ENCODE results near the gene UMAD1. TPM values are rescaled to one million over a fixed set of nuclear protein-coding genes. Genes with fewer than 3 reads are reported as not detected.

The UMAD1 gene
- total RNA-seq, 1 donor from 2014 or later: 10.0 TPM

DNA sequence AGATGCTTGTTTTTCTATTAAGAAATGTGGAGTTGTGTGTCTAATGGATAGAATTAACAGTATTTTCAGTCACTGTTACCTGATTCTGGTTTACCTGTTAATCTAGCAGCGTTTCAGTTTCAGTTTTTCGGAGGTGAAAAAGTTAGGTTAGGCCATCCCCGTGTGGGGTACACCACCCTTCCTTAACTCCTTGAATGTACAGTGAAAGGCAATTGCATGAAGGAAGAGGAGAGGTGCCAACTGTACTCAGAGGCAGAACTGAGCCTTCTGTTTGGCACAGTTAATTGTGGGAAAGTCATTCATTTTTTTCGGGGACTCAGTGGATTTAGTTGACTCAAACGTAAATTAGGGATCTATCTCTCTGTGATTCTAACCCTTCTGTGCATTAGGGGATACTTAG is 42.3 kb downstream of the UMAD1 start:
- Mint-ChIP-seq H3K36me3 (peaks cover 3% of the 10 kb centered on the region), H3K4me1 (peaks cover 34% of the 10 kb centered on the region), H3K27me3 (ENCODE audit: low read depth) (no peaks in the 10 kb centered on the region), H3K27ac (peak overlapping the region; percentile 53), H3K4me3 (no peak overlapping the region), H3K9me3 (peaks cover 9% of the 10 kb centered on the region)
- DNase-seq (ENCODE audit: low spot score in 2 of 2, unreplicated experiment in 2 of 2): no peak
- TF ChIP-seq, protein P1, sequence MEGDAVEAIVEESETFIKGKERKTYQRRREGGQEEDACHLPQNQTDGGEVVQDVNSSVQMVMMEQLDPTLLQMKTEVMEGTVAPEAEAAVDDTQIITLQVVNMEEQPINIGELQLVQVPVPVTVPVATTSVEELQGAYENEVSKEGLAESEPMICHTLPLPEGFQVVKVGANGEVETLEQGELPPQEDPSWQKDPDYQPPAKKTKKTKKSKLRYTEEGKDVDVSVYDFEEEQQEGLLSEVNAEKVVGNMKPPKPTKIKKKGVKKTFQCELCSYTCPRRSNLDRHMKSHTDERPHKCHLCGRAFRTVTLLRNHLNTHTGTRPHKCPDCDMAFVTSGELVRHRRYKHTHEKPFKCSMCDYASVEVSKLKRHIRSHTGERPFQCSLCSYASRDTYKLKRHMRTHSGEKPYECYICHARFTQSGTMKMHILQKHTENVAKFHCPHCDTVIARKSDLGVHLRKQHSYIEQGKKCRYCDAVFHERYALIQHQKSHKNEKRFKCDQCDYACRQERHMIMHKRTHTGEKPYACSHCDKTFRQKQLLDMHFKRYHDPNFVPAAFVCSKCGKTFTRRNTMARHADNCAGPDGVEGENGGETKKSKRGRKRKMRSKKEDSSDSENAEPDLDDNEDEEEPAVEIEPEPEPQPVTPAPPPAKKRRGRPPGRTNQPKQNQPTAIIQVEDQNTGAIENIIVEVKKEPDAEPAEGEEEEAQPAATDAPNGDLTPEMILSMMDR (IDR thresholded peaks at IDR 0.05; ENCODE audit: unreplicated experiment): no peak

- H3K4me1 Mint-ChIP-seq: peaks cover 35% of the 10 kb centered on the region
- no peaks in the 10 kb centered on the region for H3K36me3 Mint-ChIP-seq
- H3K27ac Mint-ChIP-seq: no peak overlapping the region
- H3K4me3 Mint-ChIP-seq: no peak overlapping the region
- no peak for DNase-seq (ENCODE audit: low spot score in 2 of 2, unreplicated experiment in 2 of 2)
- no peaks in the 10 kb centered on the region for H3K9me3 Mint-ChIP-seq
- H3K27me3 Mint-ChIP-seq (ENCODE audit: low read depth): no peaks in the 10 kb centered on the region
- TF ChIP-seq, protein P1 (IDR thresholded peaks at IDR 0.05; ENCODE audit: unreplicated experiment): no peak
Observed at GRCh38 chr7:7686811-7687508, 46.4 kb downstream of the UMAD1 start.

DNA sequence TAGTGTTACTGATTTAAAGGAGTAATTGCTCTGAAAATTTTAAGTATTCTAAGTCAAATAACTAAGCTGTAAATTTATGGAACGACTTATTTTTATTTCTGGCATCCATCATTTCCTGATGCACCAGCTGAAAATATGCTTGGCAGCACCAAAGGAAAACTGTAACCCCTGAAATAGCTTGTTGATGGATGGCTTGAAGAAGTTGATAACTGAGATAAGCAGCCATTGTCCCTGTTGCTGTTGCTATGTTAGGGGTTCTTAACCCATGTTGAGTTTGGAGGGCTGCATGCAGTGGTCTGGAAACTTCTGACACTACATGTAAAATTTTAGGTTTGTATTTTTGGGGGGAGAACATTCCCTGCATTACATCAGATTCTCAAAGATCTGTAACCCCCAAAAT is 47.2 kb downstream of the UMAD1 start:
- Mint-ChIP-seq H3K4me1 (peaks cover 27% of the 10 kb centered on the region), H3K9me3 (no peaks in the 10 kb centered on the region), H3K27ac (no peak overlapping the region), H3K4me3 (no peak overlapping the region), H3K27me3 (ENCODE audit: low read depth) (no peaks in the 10 kb centered on the region), H3K36me3 (no peaks in the 10 kb centered on the region)
- TF ChIP-seq, protein P1 (IDR thresholded peaks at IDR 0.05; ENCODE audit: unreplicated experiment): no peak
- no peak for DNase-seq (ENCODE audit: low spot score in 2 of 2, unreplicated experiment in 2 of 2)

DNA sequence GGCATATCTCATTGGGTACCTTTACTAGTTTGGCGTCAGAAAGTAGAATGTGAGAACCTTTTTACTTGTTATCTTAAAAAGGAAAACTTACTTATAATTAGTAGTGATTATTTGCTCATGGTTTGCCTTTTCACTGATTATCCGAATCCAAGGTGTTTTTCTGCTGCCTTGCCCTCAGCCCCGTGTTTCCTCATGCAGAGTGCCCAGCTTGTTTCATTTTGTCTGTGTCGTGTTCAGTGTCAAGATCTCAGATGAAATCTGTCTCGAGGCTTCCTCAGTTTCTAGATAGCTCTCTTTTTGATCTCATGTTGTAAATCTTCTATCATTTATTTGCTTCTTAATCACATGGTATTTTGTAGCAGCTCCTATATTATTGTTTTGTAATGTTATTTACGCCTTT is 47.8 kb downstream of the UMAD1 start:
- no peaks in the 10 kb centered on the region for H3K27me3 Mint-ChIP-seq (ENCODE audit: low read depth)
- TF ChIP-seq, protein P1 (IDR thresholded peaks at IDR 0.05; ENCODE audit: unreplicated experiment): no peak
- no peaks in the 10 kb centered on the region for H3K36me3 Mint-ChIP-seq
- H3K4me3 Mint-ChIP-seq: no peak overlapping the region
- H3K9me3 Mint-ChIP-seq: no peaks in the 10 kb centered on the region
- H3K27ac Mint-ChIP-seq: no peak overlapping the region
- peaks cover 23% of the 10 kb centered on the region for H3K4me1 Mint-ChIP-seq
- DNase-seq (ENCODE audit: low spot score in 2 of 2, unreplicated experiment in 2 of 2): no peak

GRCh38 chr7:7688956-7689355 is 48.4 kb downstream of the UMAD1 start:
- Mint-ChIP-seq H3K9me3 (no peaks in the 10 kb centered on the region), H3K27ac (no peak overlapping the region), H3K36me3 (no peaks in the 10 kb centered on the region), H3K4me3 (no peak overlapping the region), H3K27me3 (ENCODE audit: low read depth) (no peaks in the 10 kb centered on the region), H3K4me1 (peaks cover 24% of the 10 kb centered on the region)
- no peak for DNase-seq (ENCODE audit: low spot score in 2 of 2, unreplicated experiment in 2 of 2)
- TF ChIP-seq, protein P1 (IDR thresholded peaks at IDR 0.05; ENCODE audit: unreplicated experiment): no peak
